Smooth muscle cell (in vitro differentiated cells): ENCODE measurements around the gene KCNN4. TPM values are rescaled to one million over a fixed set of nuclear protein-coding genes. Genes with fewer than 3 reads are reported as not detected.

Source experiments
- DNase-seq: peaks from one replicate; lab custom pipeline; 2025; ENCODE audit not compliant: unreplicated experiment; lab: John Stamatoyannopoulos, UW
- H2AFZ ChIP-seq: fragments of 200-600 bp; sonication (generic); 2 replicates; pipeline ENCODE4 v1.6.0; 2016; ENCODE audit warnings: antibody characterized with exemption, low read depth, mild to moderate bottlenecking
- H3F3A ChIP-seq: fragments of 200-600 bp; sonication (generic); 2 replicates; pipeline ENCODE4 v1.6.0; 2017; ENCODE audit warnings: antibody characterized with exemption, low read depth
- H3K27ac ChIP-seq: fragments of 200-600 bp; sonication (generic); 2 replicates; pipeline ENCODE4 v1.5.1; 2016; ENCODE audit warnings: low read depth, mild to moderate bottlenecking
- H3K27me3 ChIP-seq: fragments of 200-600 bp; sonication (generic); 2 replicates; pipeline ENCODE4 v1.6.1; 2016; ENCODE audit warnings: low read depth, mild to moderate bottlenecking
- H3K36me3 ChIP-seq: fragments of 200-600 bp; sonication (generic); 2 replicates; pipeline ENCODE4 v1.5.1; 2016; ENCODE audit warnings: low read depth
- H3K4me1 ChIP-seq: fragments of 200-600 bp; sonication (generic); 2 replicates; pipeline ENCODE4 v1.5.1; 2016; ENCODE audit warnings: low read depth
- H3K4me2 ChIP-seq: fragments of 200-600 bp; sonication (generic); 2 replicates; pipeline ENCODE4 v1.6.0; 2016; ENCODE audit warnings: mild to moderate bottlenecking
- H3K4me3 ChIP-seq: fragments of 200-600 bp; sonication (generic); 2 replicates; pipeline ENCODE4 v1.5.1; 2016; ENCODE audit warnings: mild to moderate bottlenecking
- H3K79me2 ChIP-seq: fragments of 200-600 bp; sonication (generic); 2 replicates; pipeline ENCODE4 v1.6.0; 2016; ENCODE audit warnings: low read depth, mild to moderate bottlenecking
- H3K9ac ChIP-seq: fragments of 200-600 bp; sonication (generic); 2 replicates; pipeline ENCODE4 v1.6.0; 2016; ENCODE audit warnings: low read depth
- H3K9me3 ChIP-seq: fragments of 200-600 bp; sonication (generic); replicated peaks from 2 replicates; pipeline ENCODE4 v1.5.1; 2016; ENCODE audit warnings: low read depth
- H4K20me1 ChIP-seq: fragments of 200-600 bp; sonication (generic); 2 replicates; pipeline ENCODE4 v1.6.0; 2016; ENCODE audit warnings: low read depth
- CTCF ChIP-seq: fragments of 200-600 bp; sonication (generic); IDR thresholded peaks from 2 replicates; pipeline ENCODE4 v1.5.1; 2017; ENCODE audit warnings: borderline replicate concordance, mild to moderate bottlenecking, antibody characterized with exemption; ENCODE audit not compliant: insufficient read depth, poor library complexity, severe bottlenecking
- WGBS: methylation state at CpG from one replicate; pipeline ENCODE4 v1.1.7; 2016; ENCODE audit warnings: low lambda C conversion rate; 5-methylcytosine and 5-hydroxymethylcytosine counted together
- polyA plus RNA-seq: library from polyadenylated mRNA; unstranded; fragments of >200 nt; fragmentation: Nextera tagmentation; extraction: Ambion mirVana; gene quantifications from 2 replicates; pipeline ENCODE4 v1.2.1, GENCODE V29; 2016
- total RNA-seq: library from RNA; depleted of rRNA; stranded (reverse); fragments of >200 nt; gene quantifications from 2 replicates; pipeline ENCODE4 v1.2.3, GENCODE V29; 2014

The KCNN4 gene
- total and polyA plus RNA-seq, 2 experiments from 2014 or later = 1.7 to 4.0 TPM

- H3K9ac ChIP-seq = no peak overlapping the region
- DNase-seq = no peak
- no peak for TF ChIP-seq CTCF
- no peaks in the 10 kb centered on the region for H3K9me3 ChIP-seq
- H3K79me2 ChIP-seq = no peaks in the 10 kb centered on the region
- H3K36me3 ChIP-seq = no peaks in the 10 kb centered on the region
- 65% methylated on average over 3 of the region's 3 CpGs for WGBS
- no peak overlapping the region for H3K27ac ChIP-seq
- H3K4me1 ChIP-seq = peaks cover under 1% of the 10 kb centered on the region
- no peak overlapping the region for H3K4me2 ChIP-seq
- peaks cover 8% of the 10 kb centered on the region for H3K27me3 ChIP-seq
- no peaks in the 10 kb centered on the region for H4K20me1 ChIP-seq
- H3F3A ChIP-seq = no peaks in the 10 kb centered on the region
- no peak overlapping the region for H2AFZ ChIP-seq
- H3K4me3 ChIP-seq = no peak overlapping the region
Observed at GRCh38 chr19:43779820-43780219, 953 bp downstream of the KCNN4 start.

GRCh38 chr19:43779147-43779819 lies 1.5 kb downstream of the KCNN4 start:
- H3K4me2 ChIP-seq = no peak overlapping the region
- no peaks in the 10 kb centered on the region for H4K20me1 ChIP-seq
- no peak overlapping the region for H3K9ac ChIP-seq
- H3K4me3 ChIP-seq = no peak overlapping the region
- peaks cover 4% of the 10 kb centered on the region for H3K4me1 ChIP-seq
- WGBS = 84% methylated on average over 16 of the region's 16 CpGs
- H3K9me3 ChIP-seq = no peaks in the 10 kb centered on the region
- TF ChIP-seq CTCF = no peak
- no peak overlapping the region for H2AFZ ChIP-seq
- H3K79me2 ChIP-seq = no peaks in the 10 kb centered on the region
- no peaks in the 10 kb centered on the region for H3K36me3 ChIP-seq
- H3K27ac ChIP-seq = no peak overlapping the region
- DNase-seq = no peak
- peaks cover 14% of the 10 kb centered on the region for H3K27me3 ChIP-seq
- H3F3A ChIP-seq = no peaks in the 10 kb centered on the region

- no peak overlapping the region for H3K9ac ChIP-seq
- peaks cover 4% of the 10 kb centered on the region for H3K4me1 ChIP-seq
- 100% methylated on average over 1 of the region's 1 CpG for WGBS
Observed at GRCh38 chr19:43778651-43779050, 2.1 kb downstream of the KCNN4 start.

More at GRCh38 chr19:43778651-43779050, 2.1 kb downstream of the KCNN4 start:
- no peak overlapping the region for H3K4me2 ChIP-seq
- no peaks in the 10 kb centered on the region for H4K20me1 ChIP-seq
- no peaks in the 10 kb centered on the region for H3K79me2 ChIP-seq
- no peak for TF ChIP-seq CTCF
- no peak overlapping the region for H3K4me3 ChIP-seq
- no peaks in the 10 kb centered on the region for H3F3A ChIP-seq
- no peak for DNase-seq
- no peak overlapping the region for H2AFZ ChIP-seq
- no peaks in the 10 kb centered on the region for H3K36me3 ChIP-seq
- H3K27me3 ChIP-seq = peaks cover 20% of the 10 kb centered on the region
- no peak overlapping the region for H3K27ac ChIP-seq
- H3K9me3 ChIP-seq = no peaks in the 10 kb centered on the region
